Gastroesophageal sphincter (tissue), 3 donors: ENCODE measurements around the gene KRT34.

Source experiments
- CTCF ChIP-seq, 4 experiments: fragments of 200-600 bp in 2 of 4; fragments of 450-650 bp in 2 of 4; sonication (generic) in 1 of 4; IDR thresholded peaks; one replicate each; pipeline ENCODE4 v1.5.1; 2017 to 2019; ENCODE audit warnings: antibody characterized with exemption in 4 of 4, mild to moderate bottlenecking in 2 of 4, moderate library complexity in 2 of 4
- POLR2AphosphoS5 ChIP-seq: sonication (generic); formaldehyde crosslinking; IDR thresholded peaks from one replicate; pipeline ENCODE4 v1.6.1; 2017; ENCODE audit warnings: antibody characterized with exemption

- TF ChIP-seq POLR2AphosphoS5 (no peak), CTCF (IDR thresholded peaks at IDR 0.05) (no peak)
These were observed 4.6 kb downstream of the KRT34 start for GRCh38 chr17:41377546-41377945.
